K562 treated with DMSO at 1 percent for 4 hours (cell line): ENCODE measurements around the gene HMGN1. TPM values are rescaled to one million over a fixed set of nuclear protein-coding genes. Genes with fewer than 3 reads are reported as not detected.

ENCODE experiments used
- total RNA-seq: library from RNA; unstranded; fragments of 300-600 nt; gene quantifications from 2 replicates; pipeline ENCODE4 v1.2.3, GENCODE V29; 2022; ENCODE audit not compliant: insufficient read depth

Gene HMGN1
- total RNA-seq, result 365 and 391 TPM in 2 replicates

GRCh38 chr21:39348355-39349210, at the start of gene HMGN1:
TSS of gene HMGN1 (minus strand) at chr21:39349088. CDS start at chr21:39348917, 171 bp downstream.

GRCh38 chr21:39313571-39314142, 35.2 kb downstream of the HMGN1 start, which contains the start of gene BRWD1:
TSS of gene BRWD1 (minus strand) at chr21:39313632. CDS start at chr21:39313491, 141 bp downstream.

Other genes with a start within 250 kb of the HMGN1 start
- 87.0 and 88.6 TPM in 2 replicates for gene PSMG1, start 165.6 kb downstream of the HMGN1 start, total RNA-seq
- 7.8 and 10.0 TPM in 2 replicates for gene BRWD1, start 35.5 kb downstream of the HMGN1 start, total RNA-seq
- 2.2 and 4.1 TPM in 2 replicates for gene LCA5L, start 96.7 kb upstream of the HMGN1 start, total RNA-seq
- gene SH3BGR, start 102.9 kb upstream of the HMGN1 start, total RNA-seq, result 56.9 and 96.4 TPM in 2 replicates